Muscle layer of duodenum (tissue), 2 donors: ENCODE results near the gene TMEM184C.

Experiments
- H3K27ac ChIP-seq: one replicate; pipeline ENCODE4 v1.7.0; 2013; ENCODE audit warnings: mild to moderate bottlenecking, low read length
- H3K27me3 ChIP-seq: one replicate; pipeline ENCODE4 v1.7.0; 2013; ENCODE audit warnings: low read depth, mild to moderate bottlenecking, control low read depth, low read length
- H3K36me3 ChIP-seq, 2 donors: one replicate each; pipeline ENCODE4 v1.7.0; 2013; ENCODE audit warnings: low read length in 2 of 2, control low read depth in 1 of 2, mild to moderate bottlenecking in 1 of 2; ENCODE audit not compliant: insufficient read depth in 2 of 2, control insufficient read depth in 1 of 2
- H3K4me1 ChIP-seq, 2 donors: one replicate each; pipeline ENCODE4 v1.7.0; 2013; ENCODE audit warnings: low read length in 2 of 2, mild to moderate bottlenecking in 2 of 2, control low read depth in 1 of 2, moderate library complexity in 1 of 2; ENCODE audit not compliant: insufficient read depth in 2 of 2, control insufficient read depth in 1 of 2
- H3K4me3 ChIP-seq, 2 donors: one replicate each; pipeline ENCODE4 v1.7.0; 2013; ENCODE audit warnings: low read length in 2 of 2, low read depth in 1 of 2, mild to moderate bottlenecking in 1 of 2
- H3K9me3 ChIP-seq, 2 donors: one replicate each; pipeline ENCODE4 v1.7.0; 2013; ENCODE audit warnings: low read length in 2 of 2, control low read depth in 1 of 2, mild to moderate bottlenecking in 1 of 2; ENCODE audit not compliant: control insufficient read depth in 1 of 2
- donor health status: healthy.

TMEM184C gene

GRCh38 chr4:147605499-147605898 is 11.7 kb upstream of the TMEM184C start:
- no peaks in the 10 kb centered on the region for H3K4me1 ChIP-seq
- no peaks in the 10 kb centered on the region for H3K27me3 ChIP-seq
- H3K9me3 ChIP-seq = no peaks in the 10 kb centered on the region
- no peak overlapping the region for H3K4me3 ChIP-seq
- H3K27ac ChIP-seq = no peak overlapping the region
- no peaks in the 10 kb centered on the region for H3K36me3 ChIP-seq

- H3K27ac ChIP-seq = no peak overlapping the region
- no peaks in the 10 kb centered on the region for H3K36me3 ChIP-seq
- no peaks in the 10 kb centered on the region for H3K4me1 ChIP-seq
- no peaks in the 10 kb centered on the region for H3K9me3 ChIP-seq
- no peak overlapping the region for H3K4me3 ChIP-seq
- H3K27me3 ChIP-seq = no peaks in the 10 kb centered on the region
Observed at GRCh38 chr4:147607471-147607870, 9.7 kb upstream of the TMEM184C start.

GRCh38 chr4:147610686-147611085 is 6.5 kb upstream of the TMEM184C start:
- Histone ChIP-seq H3K27ac (no peak overlapping the region), H3K4me3 (no peak overlapping the region), H3K36me3 (no peaks in the 10 kb centered on the region), H3K9me3 (no peaks in the 10 kb centered on the region), H3K4me1 (no peaks in the 10 kb centered on the region), H3K27me3 (no peaks in the 10 kb centered on the region)

GRCh38 chr4:147616849-147617172 is 386 bp upstream of the TMEM184C start:
- H3K27ac ChIP-seq = no peak overlapping the region
- H3K27me3 ChIP-seq = no peaks in the 10 kb centered on the region
- no peaks in the 10 kb centered on the region for H3K36me3 ChIP-seq
- H3K9me3 ChIP-seq = no peaks in the 10 kb centered on the region
- H3K4me1 ChIP-seq = peaks cover 19 to 42% of the 10 kb centered on the region in 2 donors
- H3K4me3 ChIP-seq = peak overlapping the region; percentile 89 to 95

- H3K4me3 ChIP-seq = peak overlapping the region; percentile 89 to 95
- H3K27me3 ChIP-seq = no peaks in the 10 kb centered on the region
- peaks cover 19 to 42% of the 10 kb centered on the region in 2 donors for H3K4me1 ChIP-seq
- no peaks in the 10 kb centered on the region for H3K9me3 ChIP-seq
- H3K27ac ChIP-seq = peak overlapping the region; percentile 81
- no peaks in the 10 kb centered on the region for H3K36me3 ChIP-seq
Observed at GRCh38 chr4:147617841-147618691, 869 bp downstream of the TMEM184C start.

GRCh38 chr4:147620315-147620714 is 3.1 kb downstream of the TMEM184C start:
- Histone ChIP-seq H3K27ac (no peak overlapping the region), H3K27me3 (no peaks in the 10 kb centered on the region), H3K36me3 (peaks cover 10 to 14% of the 10 kb centered on the region in 2 donors), H3K9me3 (no peaks in the 10 kb centered on the region), H3K4me3 (no peak overlapping the region), H3K4me1 (peaks cover 19 to 42% of the 10 kb centered on the region in 2 donors)

GRCh38 chr4:147625733-147626132 is 8.5 kb downstream of the TMEM184C start:
- no peaks in the 10 kb centered on the region for H3K27me3 ChIP-seq
- H3K27ac ChIP-seq = no peak overlapping the region
- H3K4me1 ChIP-seq = peaks cover 3 to 9% of the 10 kb centered on the region in 2 donors
- no peaks in the 10 kb centered on the region for H3K9me3 ChIP-seq
- H3K36me3 ChIP-seq = peaks cover 47 to 49% of the 10 kb centered on the region in 2 donors
- no peak overlapping the region for H3K4me3 ChIP-seq

- Histone ChIP-seq H3K27ac (no peak overlapping the region), H3K27me3 (no peaks in the 10 kb centered on the region), H3K36me3 (peaks cover 49 to 56% of the 10 kb centered on the region in 2 donors), H3K9me3 (no peaks in the 10 kb centered on the region), H3K4me3 (no peak overlapping the region), H3K4me1 (peaks cover 0 to 3% of the 10 kb centered on the region in 2 donors)
Observed at GRCh38 chr4:147626903-147627302, 9.7 kb downstream of the TMEM184C start.

GRCh38 chr4:147628415-147628814 is 11.2 kb downstream of the TMEM184C start:
- Histone ChIP-seq H3K4me1 (peaks cover 0 to 3% of the 10 kb centered on the region in 2 donors), H3K36me3 (peaks cover 56 to 57% of the 10 kb centered on the region in 2 donors), H3K9me3 (no peaks in the 10 kb centered on the region), H3K27ac (no peak overlapping the region), H3K4me3 (no peak overlapping the region), H3K27me3 (no peaks in the 10 kb centered on the region)

- Histone ChIP-seq H3K27ac (no peak overlapping the region), H3K9me3 (no peaks in the 10 kb centered on the region), H3K27me3 (no peaks in the 10 kb centered on the region), H3K4me1 (peaks cover 0 to 3% of the 10 kb centered on the region in 2 donors), H3K36me3 (peaks cover 58 to 66% of the 10 kb centered on the region in 2 donors), H3K4me3 (no peak overlapping the region)
Observed at GRCh38 chr4:147629783-147630730, 12.9 kb downstream of the TMEM184C start.

GRCh38 chr4:147633113-147633512 is 15.9 kb downstream of the TMEM184C start:
- H3K4me3 ChIP-seq = no peak overlapping the region
- no peak overlapping the region for H3K27ac ChIP-seq
- H3K36me3 ChIP-seq = peaks cover 58 to 64% of the 10 kb centered on the region in 2 donors
- H3K4me1 ChIP-seq = peaks cover 0 to 3% of the 10 kb centered on the region in 2 donors
- H3K27me3 ChIP-seq = no peaks in the 10 kb centered on the region
- no peaks in the 10 kb centered on the region for H3K9me3 ChIP-seq
